ENCODE measurements around the gene ANGPTL5. TPM values are rescaled to one million over a fixed set of nuclear protein-coding genes. Genes with fewer than 3 reads are reported as not detected.

Gene ANGPTL5
- total RNA-seq, 1 experiment from 2014 or later, result not detected

GRCh38 chr11:101920992-101921391 lies 4.7 kb upstream of the ANGPTL5 start:
- POLR2A ChIA-PET, result interaction anchor here (0.5 kb wide), 1 partner anchor 678 kb away, joined by 6 read pairs; no protein-coding TSS in a partner anchor
- H3K36me3 ChIP-seq (ENCODE audit: control insufficient read depth, insufficient read depth, low read length), result no peaks in the 10 kb centered on the region
- BruUV-seq (replicated peaks), result no TSS peak
- CTCF ChIA-PET, result no interaction called here
- intact Hi-C loops (cut with micrococcal nuclease; ENCODE audit: unreplicated experiment) (no loop called here), in situ Hi-C loops (cut with HindIII; ENCODE audit: low pct_unique_long_range_greater_than_20kb, low sequenced_read_pairs) (no loop called here)
- H3K27ac ChIP-seq (ENCODE audit: low read length), result no peak overlapping the region
- no peaks in the 10 kb centered on the region for H3K27me3 ChIP-seq (ENCODE audit: control insufficient read depth, insufficient read depth, low read length)
- DNase-seq (ENCODE audit: low read depth, low spot score), result no peak
- H3K9me3 ChIP-seq (ENCODE audit: control insufficient read depth, insufficient read depth, low read depth, low read length), result no peaks in the 10 kb centered on the region
- peaks cover 9% of the 10 kb centered on the region for H3K4me1 ChIP-seq (ENCODE audit: control insufficient read depth, insufficient read depth, low read length)
- no peak overlapping the region for H3K4me3 ChIP-seq (ENCODE audit: low read depth in 2 of 2, low read length in 2 of 2)
- ATAC-seq, result no peak
- TF ChIP-seq TCF7L2 (IDR thresholded peaks at IDR 0.05; ENCODE audit: low read depth, low read length) (no peak), SIN3A (IDR thresholded peaks at IDR 0.05; ENCODE audit: borderline replicate concordance, insufficient read depth, low read depth, low read length) (no peak), POLR2AphosphoS5 (IDR thresholded peaks at IDR 0.05; ENCODE audit: low read depth, low read length) (no peak), REST (IDR thresholded peaks at IDR 0.05; ENCODE audit: insufficient read depth in 1 of 2, low read depth in 2 of 2, low read length in 1 of 2) (no peak)
- TF ChIP-seq, protein P1, sequence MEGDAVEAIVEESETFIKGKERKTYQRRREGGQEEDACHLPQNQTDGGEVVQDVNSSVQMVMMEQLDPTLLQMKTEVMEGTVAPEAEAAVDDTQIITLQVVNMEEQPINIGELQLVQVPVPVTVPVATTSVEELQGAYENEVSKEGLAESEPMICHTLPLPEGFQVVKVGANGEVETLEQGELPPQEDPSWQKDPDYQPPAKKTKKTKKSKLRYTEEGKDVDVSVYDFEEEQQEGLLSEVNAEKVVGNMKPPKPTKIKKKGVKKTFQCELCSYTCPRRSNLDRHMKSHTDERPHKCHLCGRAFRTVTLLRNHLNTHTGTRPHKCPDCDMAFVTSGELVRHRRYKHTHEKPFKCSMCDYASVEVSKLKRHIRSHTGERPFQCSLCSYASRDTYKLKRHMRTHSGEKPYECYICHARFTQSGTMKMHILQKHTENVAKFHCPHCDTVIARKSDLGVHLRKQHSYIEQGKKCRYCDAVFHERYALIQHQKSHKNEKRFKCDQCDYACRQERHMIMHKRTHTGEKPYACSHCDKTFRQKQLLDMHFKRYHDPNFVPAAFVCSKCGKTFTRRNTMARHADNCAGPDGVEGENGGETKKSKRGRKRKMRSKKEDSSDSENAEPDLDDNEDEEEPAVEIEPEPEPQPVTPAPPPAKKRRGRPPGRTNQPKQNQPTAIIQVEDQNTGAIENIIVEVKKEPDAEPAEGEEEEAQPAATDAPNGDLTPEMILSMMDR (IDR thresholded peaks at IDR 0.05), result no peak

- intact Hi-C loops (cut with micrococcal nuclease; ENCODE audit: unreplicated experiment), result loop anchor here (10.0 kb wide), 2 partner anchors 88 to 398 kb away; partner anchors contain the start of gene BIRC3
- POLR2A ChIA-PET, result interaction anchor here (0.6 to 0.7 kb wide), 3 partner anchors 10 to 1213 kb away, joined by 3 to 8 read pairs (median 5); no protein-coding TSS in a partner anchor
Measured at GRCh38 chr11:101917226-101917625, 904 bp upstream of the ANGPTL5 start.

More at GRCh38 chr11:101917226-101917625, 904 bp upstream of the ANGPTL5 start:
- Histone ChIP-seq H3K36me3 (ENCODE audit: control insufficient read depth, insufficient read depth, low read length) (no peaks in the 10 kb centered on the region), H3K27me3 (ENCODE audit: control insufficient read depth, insufficient read depth, low read length) (no peaks in the 10 kb centered on the region), H3K27ac (ENCODE audit: low read length) (peak overlapping the region; percentile 26; the same call in 1 of the 2 replicates), H3K9me3 (ENCODE audit: control insufficient read depth, insufficient read depth, low read depth, low read length) (no peaks in the 10 kb centered on the region), H3K4me1 (ENCODE audit: control insufficient read depth, insufficient read depth, low read length) (peaks cover 36% of the 10 kb centered on the region), H3K4me3 (ENCODE audit: low read depth in 2 of 2, low read length in 2 of 2) (no peak overlapping the region)
- DNase-seq (ENCODE audit: low read depth, low spot score) (no peak), ATAC-seq (no peak)
- BruUV-seq (replicated peaks), result no TSS peak
- TF ChIP-seq, protein P1 (IDR thresholded peaks at IDR 0.05), result no peak
- TF ChIP-seq SIN3A (IDR thresholded peaks at IDR 0.05; ENCODE audit: borderline replicate concordance, insufficient read depth, low read depth, low read length) (no peak), POLR2AphosphoS5 (IDR thresholded peaks at IDR 0.05; ENCODE audit: low read depth, low read length) (no peak), TCF7L2 (IDR thresholded peaks at IDR 0.05; ENCODE audit: low read depth, low read length) (no peak), REST (IDR thresholded peaks at IDR 0.05; ENCODE audit: insufficient read depth in 1 of 2, low read depth in 2 of 2, low read length in 1 of 2) (no peak)
- in situ Hi-C loops (cut with HindIII; ENCODE audit: low pct_unique_long_range_greater_than_20kb, low sequenced_read_pairs), result no loop called here
- CTCF ChIA-PET, result no interaction called here
